ENCODE data around the gene HKDC1.
"Not testable (repeated sequence)": the region's sequence is repeated elsewhere in the genome, so short reads cannot be mapped to it uniquely, and the experiment has no call there.

HKDC1 gene

DNA sequence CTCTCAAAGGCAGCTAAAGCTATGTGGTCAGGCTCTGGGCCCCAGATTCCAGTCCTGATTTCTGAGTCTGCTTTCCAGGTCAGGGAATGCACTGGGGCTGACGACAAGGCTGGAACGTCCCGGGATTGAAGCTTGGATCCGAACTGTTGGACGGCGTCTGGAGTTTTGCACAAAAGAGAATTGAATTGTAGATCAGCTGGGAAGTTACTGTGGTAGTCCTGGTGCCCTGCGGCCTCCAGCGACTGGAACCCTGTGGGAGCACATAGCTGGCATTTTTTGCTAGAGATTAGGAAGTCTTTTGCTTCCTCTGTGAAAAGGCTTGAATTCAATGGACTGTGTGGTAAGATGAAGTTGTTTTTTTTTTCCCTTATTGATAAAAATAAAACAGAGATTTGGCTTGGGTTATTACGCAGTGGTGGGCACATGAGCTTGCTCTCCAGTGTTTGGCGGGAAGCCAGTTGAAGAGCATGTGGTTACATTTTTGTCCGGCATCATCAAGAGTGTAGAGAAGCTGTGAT is 58.4 kb downstream of the HKDC1 start, which contains the start of gene HK1:
Gene HK1 (plus strand): TSS at position 51 of the 518 bp plus-strand sequence.
- peak; percentile 26 for DNase-seq (ENCODE audit: low spot score)

DNA sequence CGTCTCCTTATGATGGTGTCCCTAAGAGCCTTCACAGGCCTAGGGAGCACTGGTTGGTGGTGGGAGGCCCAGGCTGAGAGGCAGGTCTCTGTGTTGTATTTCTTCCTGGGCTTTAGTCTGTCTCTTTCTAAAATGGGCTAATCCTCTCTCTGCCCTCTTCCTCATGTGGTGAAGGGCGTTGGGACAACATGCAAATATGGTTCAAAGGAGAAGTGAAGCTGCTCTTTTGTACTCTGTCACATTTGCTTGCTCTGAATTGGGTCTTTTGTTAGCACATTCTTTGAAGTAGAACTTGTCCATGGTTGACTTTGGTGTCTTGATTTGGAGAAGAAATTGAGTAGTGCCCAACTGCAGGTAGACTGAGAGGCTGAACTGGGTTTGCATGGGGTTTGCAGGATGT is 59.0 kb downstream of the HKDC1 start:
- DNase-seq (ENCODE audit: low spot score), result peak; percentile 5

DNA sequence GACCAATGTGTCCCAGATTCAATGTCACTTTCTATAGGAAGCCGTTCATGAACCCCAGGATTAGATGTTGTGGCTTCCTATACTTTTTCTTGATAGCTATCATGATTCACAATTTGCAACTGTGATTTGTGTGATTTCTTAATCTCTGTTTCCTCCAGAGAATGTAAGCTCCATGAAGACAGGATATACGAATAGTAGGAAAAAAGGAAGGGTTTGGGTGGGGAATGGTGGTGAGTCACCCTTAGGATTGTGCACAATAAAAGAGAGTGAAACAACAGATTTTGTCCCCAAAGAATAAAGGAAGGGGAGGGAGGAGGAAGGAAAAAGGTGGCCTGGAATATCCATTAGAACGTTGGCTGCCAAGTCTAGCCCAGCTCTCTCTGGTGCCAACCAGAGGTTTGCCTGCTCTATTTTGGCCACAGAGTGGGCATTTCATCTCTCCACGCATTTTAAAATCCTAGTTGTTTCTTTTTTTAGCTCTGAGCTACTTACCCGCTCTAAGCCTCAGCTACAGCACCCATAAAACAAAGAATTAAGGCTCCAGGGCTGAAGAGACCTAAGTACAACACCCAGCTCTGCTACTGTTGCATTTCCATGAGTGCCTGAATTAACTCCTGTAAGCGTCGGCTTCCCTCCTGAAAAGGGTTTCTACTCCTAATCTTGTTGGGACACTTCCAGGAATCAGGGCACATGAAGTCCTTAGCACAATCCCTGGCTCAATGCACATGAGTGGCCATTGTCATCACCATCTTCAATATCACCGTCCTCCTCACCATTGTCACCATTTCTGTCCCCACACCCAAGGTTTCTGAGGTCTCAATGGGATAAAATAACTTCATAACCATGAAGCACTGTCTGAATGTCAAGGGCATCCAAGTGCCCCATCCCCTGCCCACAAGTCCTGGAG is 61.6 kb downstream of the HKDC1 start:
- no peak for DNase-seq (ENCODE audit: low spot score)

DNA sequence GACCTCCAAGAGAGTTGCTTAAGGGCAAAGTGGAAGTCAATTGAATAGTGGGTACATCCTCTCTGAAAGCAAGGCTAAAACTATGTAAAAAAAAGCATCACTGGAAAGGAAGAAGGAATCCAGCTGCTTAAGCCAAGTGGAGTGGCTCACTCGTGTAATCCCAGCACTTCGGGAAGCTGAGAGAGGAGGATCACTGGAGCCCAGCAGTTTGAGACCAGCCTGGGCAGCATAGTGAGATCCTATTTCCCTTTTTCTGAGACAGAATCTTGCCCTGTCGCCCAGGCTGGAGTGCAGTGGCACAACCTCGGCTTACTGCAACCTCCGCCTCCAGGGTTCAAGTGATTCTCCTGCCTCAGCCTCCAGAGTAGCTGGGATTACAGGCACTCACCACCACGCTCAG is 64.3 kb downstream of the HKDC1 start:
- DNase-seq (ENCODE audit: low spot score), result not testable (repeated sequence)

DNA sequence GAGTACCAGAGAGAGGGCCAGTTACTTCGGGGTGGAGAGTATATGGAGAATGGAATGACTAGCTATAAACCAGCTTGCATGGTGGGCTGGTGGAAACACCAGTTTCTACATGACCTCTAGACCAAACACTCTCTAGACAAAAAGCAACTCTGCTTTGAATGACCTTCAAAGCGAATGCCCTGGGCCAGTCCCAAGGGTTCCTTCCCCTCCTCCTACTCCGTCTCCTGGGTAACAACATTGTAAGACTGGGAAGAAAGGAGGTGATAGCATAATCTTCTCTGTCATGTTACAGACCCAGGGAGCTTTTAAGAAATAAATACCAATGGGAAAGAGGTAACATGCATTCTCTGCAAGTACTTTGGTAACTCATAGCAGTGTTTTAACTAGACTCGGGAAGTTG is 65.6 kb downstream of the HKDC1 start:
- no peak for DNase-seq (ENCODE audit: low spot score)

DNA sequence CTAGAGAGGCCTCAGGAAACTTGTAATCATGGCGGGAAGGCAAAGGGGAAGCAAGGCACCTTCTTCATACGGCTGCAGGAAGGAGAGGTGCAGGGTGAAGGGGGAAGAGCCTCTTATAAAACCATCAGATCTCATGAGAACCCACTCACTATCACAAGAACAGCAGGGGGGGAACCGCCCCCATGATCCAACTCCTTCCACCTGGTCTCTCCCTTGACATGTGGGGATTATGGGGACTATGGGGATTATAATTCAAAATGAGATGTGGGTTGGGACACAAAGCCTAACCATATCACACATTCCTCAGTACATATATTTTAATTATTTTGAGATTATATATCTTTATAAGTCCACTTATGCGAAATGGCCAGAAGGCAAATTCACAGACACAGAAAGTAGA is 67.0 kb downstream of the HKDC1 start:
- no peak for DNase-seq (ENCODE audit: low spot score)

DNA sequence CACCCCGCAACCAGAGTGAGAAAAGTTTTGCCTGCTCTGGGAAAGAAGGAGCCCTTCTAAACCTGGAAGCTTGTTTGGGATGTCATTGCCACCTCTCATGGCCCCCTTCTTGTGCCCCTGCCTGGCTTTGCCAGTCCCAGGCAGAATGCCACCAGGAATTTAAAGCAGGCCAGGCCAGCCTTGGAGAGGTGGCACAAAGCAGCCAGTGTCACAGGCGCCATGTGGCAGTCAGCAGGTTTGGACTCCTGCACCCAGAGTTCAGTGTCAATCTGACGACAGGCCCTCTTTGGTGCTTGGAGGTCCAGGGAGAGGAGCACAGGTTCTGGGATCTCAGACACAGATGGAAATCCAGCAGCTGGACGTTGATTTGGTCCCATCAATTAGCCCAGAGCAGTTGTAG is 70.9 kb downstream of the HKDC1 start:
- peak; percentile 10 for DNase-seq (ENCODE audit: low spot score)

DNA sequence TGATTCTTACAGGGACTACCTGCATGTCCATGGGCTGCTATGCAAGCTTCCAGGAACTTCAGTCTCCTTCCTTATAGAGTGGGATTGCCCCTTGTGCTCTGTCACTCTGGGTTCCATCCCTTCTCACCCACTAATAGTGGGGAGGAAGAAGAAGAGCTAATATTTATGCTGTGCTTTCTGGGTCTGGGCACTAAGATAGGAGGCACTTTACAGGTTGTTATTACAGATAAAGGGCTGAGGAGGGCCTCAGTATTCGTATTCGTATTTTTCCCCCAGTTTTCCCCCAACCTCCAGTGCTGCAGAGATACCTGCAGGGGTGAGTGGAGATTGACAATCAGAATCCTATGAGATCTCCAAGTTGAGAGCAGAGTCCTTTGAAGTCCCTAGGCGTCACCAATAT is 72.3 kb downstream of the HKDC1 start:
- DNase-seq (ENCODE audit: low spot score), result no peak

DNA sequence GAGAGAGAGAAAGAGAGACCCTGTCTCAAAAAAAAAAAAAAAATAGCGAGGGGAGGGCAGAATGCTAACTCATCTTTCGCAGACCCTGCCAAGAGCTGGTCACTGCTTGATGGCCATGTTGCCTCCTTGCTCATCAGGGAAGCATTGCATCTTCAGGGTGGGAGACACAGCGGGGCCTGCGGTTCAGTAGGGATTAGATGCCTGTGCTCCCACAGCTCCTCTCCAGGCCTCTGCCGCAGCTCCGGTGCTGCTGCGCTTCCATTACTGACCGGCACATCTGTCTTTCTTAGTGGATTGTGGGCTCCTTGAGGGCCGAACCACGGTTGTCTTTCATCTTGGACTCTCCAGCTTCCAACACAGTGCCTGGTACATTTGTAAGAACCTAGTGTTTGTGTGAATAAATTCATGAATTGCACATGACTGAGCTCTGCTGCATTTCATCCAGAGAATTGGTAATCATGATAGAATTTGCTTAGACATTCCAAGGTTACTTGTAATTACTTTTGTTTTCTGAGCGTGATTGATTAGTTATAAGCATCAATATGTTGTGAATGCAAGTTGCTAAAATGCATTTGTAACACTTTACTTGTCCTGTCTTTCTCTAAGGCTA is 75.0 kb downstream of the HKDC1 start:
- no peak for DNase-seq (ENCODE audit: low spot score)

DNA sequence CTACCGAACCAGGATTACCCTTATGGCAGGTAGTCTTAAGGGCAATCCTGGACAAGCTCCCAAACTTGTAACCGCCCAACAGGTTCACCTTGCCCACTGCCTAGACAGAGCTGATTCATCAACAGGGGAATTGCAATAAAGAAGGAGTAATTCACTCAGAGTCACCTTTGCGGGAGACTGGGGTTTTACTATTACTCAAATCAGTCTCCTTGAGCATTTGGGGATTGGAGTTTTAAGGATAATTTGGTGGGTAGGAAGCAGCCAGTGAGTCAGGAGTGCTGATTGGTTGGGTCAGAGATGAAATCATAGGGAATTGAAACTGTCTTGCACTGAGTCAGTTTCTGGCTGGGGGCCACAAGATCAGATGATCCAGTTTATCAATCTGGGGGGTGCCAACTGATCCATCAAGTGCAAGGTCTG is 83.5 kb downstream of the HKDC1 start:
- no peak for DNase-seq (ENCODE audit: low spot score)

DNA sequence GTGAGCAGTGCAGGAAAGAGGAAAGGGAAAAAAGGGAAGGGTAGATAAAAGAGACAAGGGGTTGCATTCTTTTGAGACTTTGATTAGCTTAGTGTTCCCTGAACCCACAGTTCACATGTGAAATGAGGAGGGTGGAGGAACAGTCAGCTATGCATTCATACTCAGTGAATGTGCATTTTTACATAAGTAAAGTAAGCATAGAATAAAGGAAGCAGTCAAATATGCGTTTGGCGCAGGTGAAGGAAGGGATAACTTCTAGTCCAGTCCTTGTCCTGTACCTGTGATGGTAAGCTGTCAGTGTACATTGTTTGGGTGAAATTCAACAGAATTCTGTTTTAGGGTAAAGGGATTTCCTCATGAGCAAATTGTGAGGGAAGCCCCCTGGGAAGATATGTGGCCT is 86.3 kb downstream of the HKDC1 start:
- no peak for DNase-seq (ENCODE audit: low spot score)

DNA sequence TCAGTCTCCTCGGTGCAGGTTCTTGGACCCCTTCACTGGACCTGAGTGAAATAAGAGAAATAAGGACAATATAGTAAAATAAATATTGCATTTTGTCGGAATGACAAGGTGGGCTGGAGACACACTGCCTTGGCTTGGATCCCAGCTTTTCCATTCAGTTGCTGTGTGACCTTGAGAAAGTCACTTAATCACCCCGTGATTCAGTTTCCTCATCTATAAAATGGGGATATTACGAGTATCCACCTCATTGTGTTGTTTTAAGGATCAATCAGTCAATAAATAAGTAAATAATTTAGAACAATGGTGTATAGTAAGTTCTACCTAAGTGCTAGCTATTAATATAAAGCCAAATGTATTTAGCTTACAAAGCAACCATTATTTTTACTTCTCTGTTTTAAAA is 87.3 kb downstream of the HKDC1 start:
- DNase-seq (ENCODE audit: low spot score), result no peak

DNA sequence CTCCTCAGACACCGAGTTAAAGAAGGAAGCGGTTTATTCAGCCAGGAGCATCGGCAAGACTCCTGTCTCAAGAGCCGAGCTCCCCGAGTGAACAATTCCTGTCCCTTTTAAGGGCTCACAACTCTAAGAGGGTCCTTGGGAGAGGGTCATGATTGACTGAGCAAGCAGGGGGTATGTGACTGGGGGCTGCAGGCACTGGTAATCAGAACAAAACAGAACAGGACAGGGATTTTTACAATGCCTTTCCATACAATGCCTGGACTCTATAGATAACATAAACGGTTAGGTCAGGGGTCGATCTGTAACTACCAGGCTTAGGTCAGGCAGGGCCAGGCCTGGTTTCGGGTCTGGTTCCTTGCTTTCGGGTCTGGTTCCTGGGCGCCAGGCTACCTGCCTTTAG is 88.2 kb downstream of the HKDC1 start:
- DNase-seq (ENCODE audit: low spot score), result not testable (repeated sequence)

DNA sequence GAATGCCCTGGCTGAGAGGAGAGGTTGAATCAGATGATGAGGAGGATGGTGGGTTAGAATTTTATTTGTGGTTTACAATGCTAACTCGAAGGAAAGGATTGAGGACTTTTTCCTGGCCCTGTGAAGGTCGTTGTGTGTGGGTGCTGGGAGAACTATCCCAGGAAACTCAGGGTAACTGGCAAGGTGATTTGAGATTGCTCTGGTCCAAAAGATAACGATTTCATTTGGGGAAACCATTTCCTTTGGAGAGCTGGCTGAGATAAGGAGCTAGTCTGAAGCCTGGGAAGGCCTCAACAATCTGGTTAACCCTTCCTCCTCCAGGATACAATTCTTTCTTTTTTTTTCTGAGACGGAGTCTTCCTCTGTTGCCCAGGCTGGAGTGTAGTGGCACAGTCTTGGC is 91.2 kb downstream of the HKDC1 start:
- DNase-seq (ENCODE audit: low spot score), result no peak

DNA sequence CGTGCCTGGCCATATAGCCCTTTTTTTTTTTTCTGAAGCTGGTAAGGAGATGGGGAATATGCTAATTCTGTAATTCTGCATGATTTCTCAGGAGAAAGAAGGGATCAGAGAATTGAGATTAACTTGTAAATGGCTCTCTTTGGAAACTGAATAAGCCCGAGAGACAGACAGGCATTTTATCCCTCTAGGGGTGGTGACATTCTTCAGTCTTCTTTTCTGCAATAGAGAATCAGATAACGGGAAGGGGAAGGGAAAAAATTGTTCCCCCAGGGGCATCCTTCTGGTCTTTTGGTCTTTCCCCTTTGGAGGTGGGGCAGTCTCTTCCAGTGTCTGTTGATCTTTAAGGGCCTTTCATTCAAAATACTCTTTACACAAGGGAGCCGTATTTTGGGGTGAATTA is 92.4 kb downstream of the HKDC1 start:
- no peak for DNase-seq (ENCODE audit: low spot score)

DNA sequence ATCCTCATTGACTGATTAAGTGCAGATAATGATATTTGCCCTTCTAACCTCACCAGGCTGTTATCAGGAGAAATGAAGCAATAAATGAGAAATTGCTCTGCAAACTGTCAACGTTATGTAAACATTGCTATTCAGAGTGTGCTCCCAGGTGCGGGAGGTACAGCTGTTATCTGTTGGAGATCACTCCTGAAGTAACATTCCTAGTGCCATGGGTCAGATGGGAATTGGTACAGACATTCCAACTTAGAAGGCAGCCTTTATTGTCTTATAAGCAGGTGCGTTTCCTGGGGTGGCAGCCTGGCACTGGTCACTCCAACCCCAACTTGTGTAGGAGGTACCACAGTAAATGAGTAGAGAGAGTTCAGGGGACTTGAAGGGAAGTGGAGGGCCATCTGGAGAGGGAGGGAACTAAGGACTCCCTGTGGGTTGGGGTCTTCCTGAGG is 95.0 kb downstream of the HKDC1 start:
- DNase-seq (ENCODE audit: low spot score), result no peak

DNA sequence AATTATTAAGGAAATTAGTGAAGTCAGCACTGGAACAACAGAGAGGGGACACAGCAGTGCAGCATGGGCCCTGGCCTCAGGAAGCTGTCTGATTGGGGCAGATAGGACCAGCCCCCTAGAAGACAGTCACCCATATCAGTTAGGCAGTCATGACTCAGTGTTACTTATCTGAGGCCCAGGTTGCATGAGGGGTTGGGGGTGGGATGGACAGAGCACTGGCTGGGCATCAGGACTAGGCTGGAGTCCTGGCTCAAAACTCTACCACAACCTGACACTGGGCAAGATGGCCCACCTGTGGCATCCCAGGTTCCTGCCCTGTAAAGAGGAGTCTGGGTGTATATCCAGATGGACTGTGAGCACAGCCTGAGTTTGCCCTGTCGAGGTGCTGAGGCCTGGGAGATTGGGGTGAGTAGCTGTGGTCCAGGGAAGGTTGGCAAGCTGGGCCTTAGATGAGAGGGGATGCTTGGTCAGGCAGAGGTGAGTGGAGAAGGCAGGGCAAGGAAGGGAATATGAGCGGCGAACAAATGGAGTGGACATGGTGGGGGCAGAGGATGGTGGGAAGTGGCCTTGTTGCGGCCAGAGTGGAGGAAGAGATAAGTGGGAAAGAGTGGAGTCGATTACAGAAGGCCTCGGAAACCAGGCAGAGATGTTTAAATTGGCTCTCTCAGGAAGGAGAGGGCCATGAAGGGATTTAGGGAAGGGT is 95.6 kb downstream of the HKDC1 start:
- DNase-seq (ENCODE audit: low spot score), result no peak

DNA sequence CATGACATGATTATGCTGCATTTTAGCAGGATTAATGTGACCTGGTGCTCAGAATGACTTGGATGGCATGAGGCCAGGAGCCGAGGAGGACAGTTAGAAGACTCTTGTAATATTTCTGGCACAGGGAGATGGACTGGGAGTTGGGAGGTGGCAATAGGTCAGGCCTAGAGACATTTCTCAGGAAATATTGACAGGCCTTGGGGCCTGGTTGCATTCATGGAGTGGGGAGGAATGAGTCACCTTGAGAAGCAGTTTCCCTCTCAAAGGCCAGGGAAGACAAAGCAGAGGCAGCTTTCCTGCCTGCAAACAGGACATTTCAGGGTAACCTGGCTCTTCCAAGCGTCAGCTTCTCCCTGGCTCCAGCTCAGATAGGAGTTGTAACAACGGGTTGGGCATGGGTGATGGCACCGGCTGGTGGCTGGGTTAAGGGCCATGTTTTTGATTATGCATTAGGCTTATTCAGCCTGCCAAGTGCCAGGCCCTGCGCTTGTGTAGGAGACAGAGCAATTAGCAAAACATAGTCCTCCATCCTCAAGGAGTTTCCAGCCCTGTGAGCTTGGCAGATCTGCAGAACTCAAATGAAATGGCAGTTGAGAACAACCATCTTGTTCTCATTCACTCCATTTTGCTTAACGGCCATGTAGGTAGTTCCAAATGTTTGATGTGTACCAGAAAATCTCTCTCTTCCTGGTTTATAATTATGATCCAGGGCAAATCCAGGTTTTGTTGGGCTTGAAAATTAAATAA is 96.4 kb downstream of the HKDC1 start:
- no peak for DNase-seq (ENCODE audit: low spot score)

All from globus pallidus (tissue), 1 donor.